Spleen (tissue), 11 donors: ENCODE data around the gene SBK2. TPM values are rescaled to one million over a fixed set of nuclear protein-coding genes. Genes with fewer than 3 reads are reported as not detected.

Experiments used
- DNase-seq: peaks from one replicate; pipeline ENCODE4 v3.0.0-alpha.2; 2020
- H3K27ac ChIP-seq, 8 donors: fragments of 200-600 bp; sonication (generic) in 7 of 8; 1 replicate in 4 of 8; 2 replicates in 4 of 8; pipeline versions ENCODE4 v1.5.0 to v1.8.0; 2016 to 2021; ENCODE audit warnings: inconsistent platforms in 4 of 8, mild to moderate bottlenecking in 4 of 8, moderate library complexity in 1 of 8
- H3K27me3 ChIP-seq, 7 donors: fragments of 200-600 bp; sonication (generic) in 6 of 7; replicated peaks in 1 of 7; 1 replicate in 4 of 7; 2 replicates in 3 of 7; pipeline versions ENCODE4 v1.5.0 to v1.8.0; 2016 to 2021; ENCODE audit warnings: inconsistent platforms in 3 of 7, mild to moderate bottlenecking in 1 of 7
- H3K36me3 ChIP-seq, 6 donors: fragments of 200-600 bp; sonication (generic) in 5 of 6; 1 replicate in 4 of 6; 2 replicates in 2 of 6; pipeline versions ENCODE4 v1.5.0 to v1.8.0; 2016 to 2021; ENCODE audit warnings: inconsistent platforms in 2 of 6
- H3K4me1 ChIP-seq, 6 donors: fragments of 200-600 bp; sonication (generic) in 5 of 6; 1 replicate in 3 of 6; 2 replicates in 3 of 6; pipeline versions ENCODE4 v1.5.0 to v1.8.0; 2016 to 2021; ENCODE audit warnings: inconsistent platforms in 3 of 6
- H3K4me3 ChIP-seq, 8 donors: fragments of 200-600 bp; sonication (generic) in 7 of 8; 1 replicate in 4 of 8; 2 replicates in 4 of 8; pipeline versions ENCODE4 v1.5.0 to v1.8.0; 2016 to 2021; ENCODE audit warnings: inconsistent platforms in 4 of 8, mild to moderate bottlenecking in 4 of 8, moderate library complexity in 2 of 8
- H3K9me3 ChIP-seq, 8 donors: fragments of 200-600 bp; sonication (generic) in 7 of 8; 1 replicate in 4 of 8; 2 replicates in 4 of 8; pipeline versions ENCODE4 v1.5.0 to v1.8.0; 2016 to 2021; ENCODE audit warnings: inconsistent platforms in 4 of 8
- POLR2A ChIP-seq, 3 donors: fragments of 450-650 bp; IDR thresholded peaks; one replicate each; pipeline ENCODE4 v1.5.1; 2017; ENCODE audit warnings: antibody characterized with exemption in 3 of 3, mild to moderate bottlenecking in 1 of 3
- POLR2AphosphoS5 ChIP-seq, 3 donors: sonication (generic); formaldehyde crosslinking; IDR thresholded peaks; one replicate each; pipeline ENCODE4 v1.5.1; 2017; ENCODE audit warnings: antibody characterized with exemption in 3 of 3
- WGBS, 5 donors: extraction: QIAGEN DNeasy Blood & Tissue Kit in 3 of 5; methylation state at CpG; one replicate each; pipeline versions ENCODE4 v1.1.5 to v1.1.7; 2013 to 2018; 5-methylcytosine and 5-hydroxymethylcytosine counted together
- intact Hi-C: fragments of 100-400 bp; cut with DNase I; formaldehyde crosslinking; loops from one replicate; pipeline ENCODE4 v1.15.0; 2023; ENCODE audit warnings: low total_unique reads
- polyA plus RNA-seq, 3 donors: library from polyadenylated mRNA; stranded (reverse); fragments of 200-250 nt; gene quantifications; one replicate each; pipeline ENCODE4 v1.2.1, GENCODE V29; 2013
- total RNA-seq, 7 donors: library from RNA; depleted of rRNA in 3 of 7; stranded (reverse); fragments of >200 nt in 3 of 7; fragmentation: NEBNext Ultra II Directional in 4 of 7; extraction: Animal tissue kit (Norgen Biotek cat#: 25700) in 4 of 7; gene quantifications; one replicate each; pipeline versions ENCODE4 v1.1.0 to v1.2.1, GENCODE V29; 2016 to 2021
- TF ChIP-seq, protein P1 (sequence below), 11 experiments: fragments of 200-600 bp in 7 of 11; fragments of 450-650 bp in 4 of 11; sonication (generic) in 4 of 11; IDR thresholded peaks in 8 of 11; conservative IDR thresholded peaks in 3 of 11; 1 replicate in 7 of 11; 2 replicates in 4 of 11; pipeline versions ENCODE4 v1.4.0 to v1.8.0; 2016 to 2021; ENCODE audit warnings: antibody characterized with exemption in 11 of 11, inconsistent platforms in 4 of 11, mild to moderate bottlenecking in 1 of 11
- donor health status: healthy with polysubstance abuse.
- donor health status: DM: no; HTN: no; CAD: no; lungs with moderate emphysema.
- donor health status: DM: no; HTN: no; CAD: no.
- donor health status: Bipolar disorder and iron deficiency.
- donor health status: healthy.
- donor health status: DM: no; HTN: no; CAD: no.
- donor health status: DM: yes; HTN: yes; CAD: no.

The SBK2 gene
- total and polyA plus RNA-seq, 10 donors = not detected

DNA sequence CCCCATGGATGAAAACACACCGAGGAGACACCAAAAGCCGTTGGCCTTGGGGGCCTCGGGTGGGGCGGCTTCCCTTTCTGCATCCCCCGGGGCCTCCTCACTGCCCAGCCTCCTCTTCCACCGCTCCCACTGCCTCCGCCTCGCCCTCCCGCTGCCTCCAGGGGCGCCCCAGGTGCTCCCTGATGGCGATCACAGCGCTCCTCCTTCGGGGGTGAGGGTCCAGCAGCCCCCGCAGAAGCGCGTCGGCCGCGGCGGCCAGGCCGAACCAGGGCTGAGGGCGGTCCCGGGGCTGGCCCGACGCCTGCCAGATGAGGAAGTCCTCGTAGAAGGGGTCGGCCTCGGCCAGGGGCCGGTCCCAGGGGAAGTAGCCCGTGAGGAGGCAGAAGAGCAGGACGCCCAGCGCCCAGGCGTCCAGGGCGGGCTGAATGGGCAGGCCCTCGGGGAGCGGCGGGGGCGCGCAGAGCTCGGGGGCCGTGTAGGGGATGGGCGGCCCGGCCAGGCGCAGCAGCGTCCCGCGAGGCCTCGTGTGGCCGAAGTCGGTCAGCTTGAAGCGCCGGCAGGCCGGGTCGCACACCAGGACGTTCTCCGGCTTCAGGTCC, 7.2 kb downstream of the SBK2 start:
- intact Hi-C loops = no loop called here
- Histone ChIP-seq H3K27me3 (peaks cover 0 to 46% (median 0%) of the 10 kb centered on the region in 7 donors), H3K36me3 (no peaks in the 10 kb centered on the region), H3K4me3 (no peak overlapping the region), H3K4me1 (peaks cover 0 to 8% (median 2%) of the 10 kb centered on the region in 6 donors), H3K27ac (no peak overlapping the region), H3K9me3 (no peaks in the 10 kb centered on the region)
- WGBS, 5 donors = 81 to 91% (median 87%) methylated on average over 32 to 56 of the region's 56 CpGs
- no peak for DNase-seq
- TF ChIP-seq, protein P1, sequence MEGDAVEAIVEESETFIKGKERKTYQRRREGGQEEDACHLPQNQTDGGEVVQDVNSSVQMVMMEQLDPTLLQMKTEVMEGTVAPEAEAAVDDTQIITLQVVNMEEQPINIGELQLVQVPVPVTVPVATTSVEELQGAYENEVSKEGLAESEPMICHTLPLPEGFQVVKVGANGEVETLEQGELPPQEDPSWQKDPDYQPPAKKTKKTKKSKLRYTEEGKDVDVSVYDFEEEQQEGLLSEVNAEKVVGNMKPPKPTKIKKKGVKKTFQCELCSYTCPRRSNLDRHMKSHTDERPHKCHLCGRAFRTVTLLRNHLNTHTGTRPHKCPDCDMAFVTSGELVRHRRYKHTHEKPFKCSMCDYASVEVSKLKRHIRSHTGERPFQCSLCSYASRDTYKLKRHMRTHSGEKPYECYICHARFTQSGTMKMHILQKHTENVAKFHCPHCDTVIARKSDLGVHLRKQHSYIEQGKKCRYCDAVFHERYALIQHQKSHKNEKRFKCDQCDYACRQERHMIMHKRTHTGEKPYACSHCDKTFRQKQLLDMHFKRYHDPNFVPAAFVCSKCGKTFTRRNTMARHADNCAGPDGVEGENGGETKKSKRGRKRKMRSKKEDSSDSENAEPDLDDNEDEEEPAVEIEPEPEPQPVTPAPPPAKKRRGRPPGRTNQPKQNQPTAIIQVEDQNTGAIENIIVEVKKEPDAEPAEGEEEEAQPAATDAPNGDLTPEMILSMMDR (IDR thresholded peaks at IDR 0.05 in 8 of 11, conservative IDR thresholded peaks at IDR 0.05 in 3 of 11) = no peak
- TF ChIP-seq POLR2AphosphoS5 (IDR thresholded peaks at IDR 0.05) (no peak), POLR2A (IDR thresholded peaks at IDR 0.05) (no peak)

DNA sequence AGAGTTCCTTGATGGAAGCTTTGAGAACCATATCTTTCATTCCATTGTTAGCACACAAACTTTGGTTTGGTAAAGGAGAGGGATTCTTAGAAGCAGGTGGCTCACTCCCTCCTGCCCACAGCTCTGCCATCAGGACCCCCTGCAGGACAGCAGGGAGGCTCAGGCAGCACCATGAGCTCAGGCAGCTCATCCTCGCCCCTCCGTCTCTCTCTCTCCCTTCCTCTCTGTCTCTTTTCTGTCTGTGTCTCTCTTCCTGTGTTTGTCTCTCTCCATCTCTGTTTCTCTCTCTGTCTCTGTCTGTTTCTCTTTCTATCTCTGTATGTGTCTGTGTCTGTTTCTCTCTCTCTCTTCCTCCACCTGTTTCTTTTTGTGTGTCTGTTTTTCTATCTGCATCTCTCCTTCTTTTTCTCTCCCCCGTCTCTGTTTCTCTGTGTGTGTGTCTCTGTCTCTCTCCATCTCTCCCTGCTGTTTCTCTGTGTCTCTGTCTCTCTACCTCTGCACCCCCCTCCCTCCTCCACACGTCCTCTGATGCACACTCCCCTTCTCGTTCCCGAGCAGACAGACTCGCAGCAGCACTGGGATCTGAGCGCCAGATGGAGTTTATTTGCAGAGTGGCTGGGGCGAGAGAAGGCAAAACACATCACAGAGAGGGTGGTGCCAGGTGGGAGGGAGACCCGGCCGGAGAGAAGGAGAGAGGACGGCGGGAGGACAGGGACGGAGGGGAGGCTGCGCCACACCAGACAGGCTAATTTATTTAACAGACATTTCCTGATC, 8.7 kb downstream of the SBK2 start:
- H3K9me3 ChIP-seq = no peaks in the 10 kb centered on the region
- H3K36me3 ChIP-seq = no peaks in the 10 kb centered on the region
- intact Hi-C loops = no loop called here
- H3K27me3 ChIP-seq = peaks cover 0 to 52% (median 0%) of the 10 kb centered on the region in 7 donors
- H3K4me3 ChIP-seq = no peak overlapping the region
- peaks cover 0 to 8% (median 2%) of the 10 kb centered on the region in 6 donors for H3K4me1 ChIP-seq
- no peak for DNase-seq
- TF ChIP-seq POLR2A (IDR thresholded peaks at IDR 0.05) (no peak), POLR2AphosphoS5 (IDR thresholded peaks at IDR 0.05) (no peak)
- TF ChIP-seq, protein P1 (IDR thresholded peaks at IDR 0.05 in 8 of 11, conservative IDR thresholded peaks at IDR 0.05 in 3 of 11) = no peak
- no peak overlapping the region for H3K27ac ChIP-seq
- 53 to 69% (median 64%) methylated on average over 15 of the region's 15 CpGs for WGBS, 5 donors

DNA sequence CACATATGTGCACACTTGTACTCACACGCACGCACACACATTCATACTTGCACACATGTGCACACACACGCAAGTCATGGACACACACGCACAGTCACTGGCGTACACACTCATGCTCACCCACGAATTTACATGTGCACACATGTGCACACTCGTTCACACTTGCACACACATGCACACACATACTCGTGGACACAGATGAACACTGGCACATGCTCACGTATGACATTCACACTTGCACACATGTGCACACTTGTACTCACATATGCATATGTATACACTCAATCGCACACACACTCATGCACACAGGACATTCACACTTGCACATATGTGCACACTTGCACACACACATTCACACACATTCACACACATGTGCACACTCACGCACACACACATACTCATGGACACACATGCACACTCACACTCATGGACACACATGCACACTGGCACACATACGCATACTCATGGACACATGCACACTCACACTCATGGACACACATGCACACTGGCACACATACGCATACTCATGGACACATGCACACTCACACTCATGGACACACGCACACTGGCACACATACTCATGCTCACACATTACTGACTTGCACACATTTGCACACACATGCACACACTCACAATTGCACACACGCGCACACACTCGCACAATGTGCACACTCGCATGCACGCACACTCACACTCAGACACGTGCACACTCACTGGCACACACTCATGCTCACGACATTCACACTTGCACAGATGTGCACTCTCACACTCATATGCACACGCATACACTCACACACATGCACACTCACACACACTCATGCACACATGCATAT, 9.5 kb downstream of the SBK2 start:
- Histone ChIP-seq H3K9me3 (no peaks in the 10 kb centered on the region), H3K36me3 (no peaks in the 10 kb centered on the region), H3K27me3 (peaks cover 0 to 51% (median 0%) of the 10 kb centered on the region in 7 donors), H3K4me3 (no peak overlapping the region), H3K4me1 (peaks cover 0 to 8% (median 2%) of the 10 kb centered on the region in 6 donors), H3K27ac (no peak overlapping the region)
- no peak for DNase-seq
- intact Hi-C loops = no loop called here
- WGBS, 5 donors = 74 to 90% (median 82%) methylated on average over 21 to 22 of the region's 22 CpGs
- TF ChIP-seq POLR2A (IDR thresholded peaks at IDR 0.05) (no peak), POLR2AphosphoS5 (IDR thresholded peaks at IDR 0.05) (no peak)
- TF ChIP-seq, protein P1 (IDR thresholded peaks at IDR 0.05 in 8 of 11, conservative IDR thresholded peaks at IDR 0.05 in 3 of 11) = no peak
